GM12875 (cell line): ENCODE data around the gene CAMSAP3.
A peak's percentile ranks its signal among the peaks of the same experiment; 100 is the strongest.

ENCODE experiments used
- H3K4me3 ChIP-seq: one replicate; pipeline ENCODE4 v1.5.1; 2011; ENCODE audit warnings: low read depth, low read length, control low read depth
- TF ChIP-seq, protein P1 (sequence below): IDR thresholded peaks from 2 replicates; pipeline ENCODE4 v1.5.1; 2011; ENCODE audit warnings: low read depth, mild to moderate bottlenecking, control low read depth, inconsistent platforms, low read length, moderate library complexity, borderline replicate concordance; ENCODE audit not compliant: insufficient read depth

Gene CAMSAP3

DNA sequence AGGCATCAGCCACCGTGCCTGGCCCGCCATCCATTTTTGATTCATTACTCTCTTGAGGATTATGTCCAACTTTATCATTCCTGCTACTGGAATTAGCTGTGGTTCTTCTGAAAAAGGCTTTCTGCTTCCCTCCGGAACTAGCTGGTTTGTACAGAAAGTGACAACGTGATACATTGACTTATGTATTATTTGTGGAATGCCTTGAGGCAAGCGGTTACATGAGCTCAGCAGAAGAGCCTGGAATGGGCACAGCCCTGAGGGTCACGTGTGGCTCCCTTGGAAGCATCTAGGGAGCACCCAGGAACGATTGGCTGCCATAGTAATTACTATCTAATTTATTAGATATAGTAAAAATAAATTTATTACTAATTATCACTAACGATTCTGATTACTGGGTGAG lies 58.7 kb downstream of the CAMSAP3 start:
- TF ChIP-seq, protein P1, sequence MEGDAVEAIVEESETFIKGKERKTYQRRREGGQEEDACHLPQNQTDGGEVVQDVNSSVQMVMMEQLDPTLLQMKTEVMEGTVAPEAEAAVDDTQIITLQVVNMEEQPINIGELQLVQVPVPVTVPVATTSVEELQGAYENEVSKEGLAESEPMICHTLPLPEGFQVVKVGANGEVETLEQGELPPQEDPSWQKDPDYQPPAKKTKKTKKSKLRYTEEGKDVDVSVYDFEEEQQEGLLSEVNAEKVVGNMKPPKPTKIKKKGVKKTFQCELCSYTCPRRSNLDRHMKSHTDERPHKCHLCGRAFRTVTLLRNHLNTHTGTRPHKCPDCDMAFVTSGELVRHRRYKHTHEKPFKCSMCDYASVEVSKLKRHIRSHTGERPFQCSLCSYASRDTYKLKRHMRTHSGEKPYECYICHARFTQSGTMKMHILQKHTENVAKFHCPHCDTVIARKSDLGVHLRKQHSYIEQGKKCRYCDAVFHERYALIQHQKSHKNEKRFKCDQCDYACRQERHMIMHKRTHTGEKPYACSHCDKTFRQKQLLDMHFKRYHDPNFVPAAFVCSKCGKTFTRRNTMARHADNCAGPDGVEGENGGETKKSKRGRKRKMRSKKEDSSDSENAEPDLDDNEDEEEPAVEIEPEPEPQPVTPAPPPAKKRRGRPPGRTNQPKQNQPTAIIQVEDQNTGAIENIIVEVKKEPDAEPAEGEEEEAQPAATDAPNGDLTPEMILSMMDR: no peak
- no peak overlapping the region for H3K4me3 ChIP-seq

DNA sequence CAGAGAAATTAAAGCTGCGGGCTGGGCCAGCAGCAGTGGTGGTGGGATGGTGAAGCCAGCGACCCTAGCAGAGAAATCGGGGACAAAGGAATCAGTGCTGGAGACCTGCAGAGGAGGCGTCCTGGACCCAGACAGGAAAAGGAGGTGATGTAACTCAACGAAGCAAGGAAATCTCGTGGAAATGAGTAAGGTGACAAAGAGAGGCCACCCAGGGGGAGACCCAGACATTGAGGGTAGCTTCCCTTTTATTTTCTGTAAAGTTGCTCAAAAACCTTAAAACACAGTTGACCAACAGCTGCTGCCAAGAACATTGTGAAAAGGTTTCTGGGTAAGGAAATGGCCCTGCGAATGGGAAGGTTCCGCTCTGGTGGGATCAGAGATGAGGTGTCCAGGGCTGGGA lies 59.9 kb downstream of the CAMSAP3 start:
- H3K4me3 ChIP-seq: no peak overlapping the region
- TF ChIP-seq, protein P1: no peak

DNA sequence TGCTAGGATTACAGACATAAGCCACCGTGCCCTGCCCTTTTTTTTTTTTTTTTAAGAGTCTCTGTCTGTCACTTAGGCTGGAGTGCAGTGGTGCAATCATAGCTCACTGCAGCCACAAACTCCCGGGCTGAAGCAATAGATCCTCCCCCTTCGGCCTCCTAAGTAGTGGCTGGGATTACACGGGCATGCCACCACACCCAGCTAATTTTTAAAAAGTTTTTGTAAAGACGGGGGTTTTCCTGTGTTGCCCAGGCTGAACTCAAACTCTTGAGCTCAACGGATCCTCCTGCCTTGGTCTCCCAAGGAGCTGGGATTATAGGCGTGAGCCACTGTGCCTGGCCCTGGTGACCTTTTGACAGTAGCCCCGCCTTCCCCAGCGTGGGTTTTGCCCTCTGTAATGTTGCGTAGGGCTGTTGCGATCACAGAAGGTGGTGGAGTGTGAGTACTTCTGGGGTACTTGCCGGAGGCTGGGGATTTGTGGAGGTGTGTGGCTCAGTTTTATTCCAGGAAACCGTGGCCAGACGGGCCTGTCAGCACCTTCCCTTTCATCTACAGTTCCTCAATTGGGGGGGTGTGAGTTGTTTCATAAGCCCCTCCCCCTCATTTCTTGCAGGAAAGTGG lies 61.6 kb downstream of the CAMSAP3 start:
- TF ChIP-seq, protein P1: no peak
- no peak overlapping the region for H3K4me3 ChIP-seq

DNA sequence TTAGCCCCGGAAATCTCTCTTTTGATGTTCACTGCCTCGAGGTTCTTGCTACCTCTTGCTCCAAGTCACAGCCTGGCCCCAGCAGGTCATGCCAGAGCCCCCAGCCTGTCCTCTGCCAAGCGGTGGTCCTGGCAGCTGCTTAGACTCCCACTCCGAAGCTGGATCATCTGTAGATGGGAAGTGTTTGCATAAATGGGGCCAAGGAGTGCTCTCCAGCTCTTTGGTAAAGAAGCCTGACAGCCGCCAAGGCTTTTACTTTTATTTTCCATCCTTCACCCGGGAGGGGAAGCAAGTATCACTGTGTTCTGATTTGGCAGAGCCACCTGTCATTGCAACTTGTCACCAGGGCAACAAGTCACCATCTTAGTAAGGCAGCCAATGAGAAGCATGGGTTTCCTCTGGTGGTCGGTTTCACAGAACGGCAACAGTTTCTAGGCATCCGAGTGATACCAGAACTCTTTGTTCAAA lies 62.6 kb downstream of the CAMSAP3 start:
- TF ChIP-seq, protein P1: no peak
- H3K4me3 ChIP-seq: peak overlapping the region; percentile 48

DNA sequence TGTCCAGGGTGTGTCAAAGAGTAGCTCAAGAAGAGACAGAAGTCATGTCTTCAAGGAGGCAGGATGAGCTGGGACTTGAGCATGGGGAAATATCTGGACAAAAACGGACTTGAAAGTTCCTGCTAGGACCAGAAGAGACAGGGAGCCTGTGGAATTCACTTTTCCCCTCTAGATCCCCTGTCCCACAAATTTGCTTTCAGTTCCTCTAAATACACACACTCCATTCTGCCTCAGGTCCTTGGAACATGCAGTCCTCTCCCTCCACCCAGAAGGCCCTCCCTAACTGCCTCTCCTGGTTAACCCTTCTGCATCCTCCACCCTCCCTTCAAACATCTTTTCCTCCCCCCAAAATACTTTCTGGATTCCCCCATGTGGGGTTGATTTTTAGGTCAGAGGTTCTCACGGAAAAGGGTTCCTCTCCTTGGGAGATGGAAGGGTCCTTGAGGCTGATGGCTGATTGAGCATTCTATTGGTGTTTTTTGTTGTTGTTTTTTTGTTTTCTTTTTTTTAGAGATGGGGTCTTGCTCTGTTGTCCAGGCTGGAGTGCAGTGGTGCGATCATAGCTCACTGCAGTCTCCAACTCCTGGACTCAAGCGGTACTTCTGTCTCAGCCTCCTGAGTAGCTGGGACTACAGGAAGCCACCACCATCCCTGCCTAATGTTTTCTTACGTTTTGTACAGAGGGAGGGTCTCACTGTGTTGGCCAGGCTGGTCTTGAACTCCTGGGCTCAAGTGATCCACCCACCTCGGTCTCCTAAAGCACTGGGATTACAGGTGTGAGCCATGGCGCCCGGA lies 66.3 kb downstream of the CAMSAP3 start:
- no peak overlapping the region for H3K4me3 ChIP-seq
- TF ChIP-seq, protein P1: no peak

DNA sequence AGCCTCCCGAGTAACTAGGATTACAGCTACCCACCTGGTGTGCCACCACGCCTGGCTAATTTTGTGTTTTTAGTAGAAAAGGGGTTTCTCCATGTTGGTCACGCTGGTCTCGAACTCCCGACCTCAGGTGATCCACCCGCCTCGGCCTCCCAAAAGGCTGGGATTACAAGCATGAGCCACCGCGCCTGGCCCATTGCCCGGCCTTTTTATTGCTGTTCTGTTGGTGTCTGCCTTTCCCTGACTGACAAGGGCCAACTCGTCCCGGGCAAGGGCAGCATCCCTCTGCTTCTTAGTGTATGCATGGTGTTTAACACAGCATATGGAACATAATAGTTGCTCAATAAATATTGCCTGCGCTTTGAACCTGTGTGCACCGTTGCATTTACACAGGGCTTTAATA lies 67.0 kb downstream of the CAMSAP3 start:
- no peak overlapping the region for H3K4me3 ChIP-seq
- TF ChIP-seq, protein P1: no peak

DNA sequence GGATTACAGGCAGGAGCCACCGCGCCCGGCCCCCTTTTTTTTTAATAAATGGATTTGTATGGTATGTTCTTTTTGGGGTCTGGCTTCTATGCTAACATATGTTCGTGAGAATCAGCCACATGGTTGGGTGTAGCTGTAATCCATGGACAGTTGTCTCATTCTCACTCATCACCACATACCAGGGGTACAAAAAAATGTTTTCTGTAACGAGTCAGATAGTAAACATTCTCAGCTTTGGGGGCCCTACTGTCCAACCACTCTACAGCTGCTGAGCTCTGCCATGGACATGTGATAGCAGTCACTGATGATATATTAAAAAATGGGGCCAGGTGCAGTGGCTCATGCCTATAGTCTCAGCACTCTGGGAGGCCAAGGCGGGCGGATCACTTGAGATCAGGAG lies 68.0 kb downstream of the CAMSAP3 start:
- TF ChIP-seq, protein P1: no peak
- no peak overlapping the region for H3K4me3 ChIP-seq
